DMS153 (cell line): Measurements from ENCODE around the gene NEB.

Source experiments
- DNase-seq: peaks from one replicate; lab custom pipeline; 2025; lab: John Stamatoyannopoulos, UW

Gene NEB

GRCh38 chr2:151478011-151478410 lies 256.3 kb downstream of the NEB start:
- no peak for DNase-seq

GRCh38 chr2:151476287-151476686 lies 258.0 kb downstream of the NEB start:
- no peak for DNase-seq

DNA sequence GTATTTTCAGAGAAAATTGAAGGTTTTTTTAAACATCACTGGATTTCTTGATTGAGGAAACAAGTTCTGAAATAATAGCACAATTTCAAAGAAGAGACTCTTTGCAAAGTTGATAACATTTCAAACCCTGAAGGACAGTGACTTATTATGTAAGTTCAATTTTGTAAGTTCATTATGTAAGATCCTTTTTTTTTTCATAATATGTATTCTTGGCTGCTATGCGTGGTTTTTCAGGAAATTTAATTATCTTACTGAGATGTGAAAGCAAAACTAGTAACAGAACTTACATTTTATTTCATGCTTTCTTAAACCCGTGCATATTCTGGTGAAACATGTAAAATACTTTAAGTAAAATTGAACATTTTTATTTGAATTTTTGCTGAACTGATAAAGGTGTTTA lies 259.2 kb downstream of the NEB start:
- no peak for DNase-seq

GRCh38 chr2:151472966-151473365 lies 261.3 kb downstream of the NEB start:
- no peak for DNase-seq

GRCh38 chr2:151470556-151470955 lies 263.7 kb downstream of the NEB start:
- no peak for DNase-seq

DNA sequence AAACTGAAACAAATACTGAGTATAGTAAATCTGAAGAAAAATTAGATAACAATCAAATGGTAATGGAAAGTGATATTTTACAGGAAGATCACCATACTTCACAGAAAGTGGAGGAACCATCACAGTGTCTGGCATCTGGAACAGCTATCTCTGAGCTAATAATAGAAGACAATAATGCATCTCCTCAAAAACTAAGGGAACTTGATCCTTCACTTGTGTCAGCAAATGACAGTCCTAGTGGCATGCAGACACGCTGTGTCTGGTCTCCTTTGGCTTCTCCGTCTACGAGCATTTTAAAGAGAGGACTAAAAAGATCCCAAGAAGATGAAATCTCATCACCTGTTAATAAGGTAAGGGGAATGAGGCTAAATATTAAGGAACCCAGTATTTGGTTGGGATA lies 268.5 kb downstream of the NEB start:
- no peak for DNase-seq

GRCh38 chr2:151459358-151459757 lies 274.9 kb downstream of the NEB start:
- DNase-seq: no peak

GRCh38 chr2:151439127-151439526 lies 295.1 kb downstream of the NEB start:
- no peak for DNase-seq

- DNase-seq: no peak
Observed at GRCh38 chr2:151438506-151438905, 295.8 kb downstream of the NEB start.

DNA sequence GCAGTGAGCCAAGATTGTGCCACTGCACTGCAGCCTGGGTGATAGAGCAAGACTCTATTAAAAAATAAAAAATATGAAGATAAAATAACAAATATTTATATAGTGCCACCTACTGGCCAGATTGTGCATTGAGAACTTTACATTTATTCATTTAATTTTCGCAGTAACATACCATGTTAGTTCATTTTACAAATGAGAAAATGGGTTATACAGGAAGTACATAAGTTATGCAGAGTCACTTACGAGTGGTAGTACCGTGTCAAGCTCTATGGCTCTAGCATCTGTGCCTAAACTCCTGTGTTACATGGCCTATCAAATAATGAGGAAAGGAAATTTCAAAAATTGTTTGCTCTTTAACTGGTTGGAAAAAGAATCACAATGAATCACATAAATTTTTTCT lies 296.6 kb downstream of the NEB start:
- no peak for DNase-seq
